GM19455 (cell line): Measurements from ENCODE around the gene TAF4.
"Not testable (repeated sequence)": the region's sequence is repeated elsewhere in the genome, so short reads cannot be mapped to it uniquely, and the experiment has no call there.

Experiments used
- ATAC-seq: cut with Tn5 transposase; IDR thresholded peaks from one replicate; pipeline ENCODE4 v1.9.1; 2021; ENCODE audit not compliant: unreplicated experiment

Gene TAF4

GRCh38 chr20:62079166-62079565 is 13.5 kb upstream of the TAF4 start:
- ATAC-seq = no peak

DNA sequence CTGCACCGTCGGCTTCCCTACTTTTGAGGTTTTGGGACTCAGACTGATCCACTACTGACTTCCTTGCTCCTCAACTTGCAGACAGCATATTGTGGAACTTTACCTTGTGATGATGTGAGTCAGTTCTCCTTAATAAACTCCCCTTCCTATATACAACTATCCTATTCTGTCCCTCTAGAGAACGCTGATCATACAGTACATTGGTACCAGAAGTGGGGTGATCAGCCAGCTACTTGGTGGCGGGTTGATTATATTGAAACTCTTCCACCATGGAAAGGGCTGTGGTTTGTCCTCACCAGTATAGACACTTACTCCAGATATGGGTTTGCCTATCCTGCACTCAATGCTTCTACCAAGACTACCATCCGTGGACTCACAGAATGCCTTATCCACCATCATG is 7.6 kb upstream of the TAF4 start:
- no peak for ATAC-seq

- not testable (repeated sequence) for ATAC-seq
These were observed 6.2 kb upstream of the TAF4 start for GRCh38 chr20:62071669-62072430.

GRCh38 chr20:62069741-62070216 is 4.1 kb upstream of the TAF4 start:
- ATAC-seq = no peak

DNA sequence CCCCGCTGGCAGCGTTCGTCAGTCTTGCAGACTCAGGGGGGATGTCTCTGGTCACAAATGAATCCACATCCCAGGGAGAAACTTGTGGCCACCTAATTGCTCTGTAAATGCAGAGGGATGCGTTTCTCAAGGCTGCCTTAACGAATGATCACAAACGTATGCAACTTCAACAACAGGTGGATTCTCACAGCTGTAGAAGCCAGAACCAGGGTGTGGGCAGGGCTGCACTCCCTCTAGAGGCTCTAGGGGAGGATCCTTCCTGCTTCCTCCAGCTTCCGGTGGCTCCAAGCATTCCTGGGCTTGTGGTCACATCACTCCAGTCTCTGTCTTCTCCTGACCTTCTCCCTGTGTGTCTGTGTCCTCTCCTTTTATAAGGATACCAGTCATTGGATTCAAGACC is 3.3 kb upstream of the TAF4 start:
- no peak for ATAC-seq

DNA sequence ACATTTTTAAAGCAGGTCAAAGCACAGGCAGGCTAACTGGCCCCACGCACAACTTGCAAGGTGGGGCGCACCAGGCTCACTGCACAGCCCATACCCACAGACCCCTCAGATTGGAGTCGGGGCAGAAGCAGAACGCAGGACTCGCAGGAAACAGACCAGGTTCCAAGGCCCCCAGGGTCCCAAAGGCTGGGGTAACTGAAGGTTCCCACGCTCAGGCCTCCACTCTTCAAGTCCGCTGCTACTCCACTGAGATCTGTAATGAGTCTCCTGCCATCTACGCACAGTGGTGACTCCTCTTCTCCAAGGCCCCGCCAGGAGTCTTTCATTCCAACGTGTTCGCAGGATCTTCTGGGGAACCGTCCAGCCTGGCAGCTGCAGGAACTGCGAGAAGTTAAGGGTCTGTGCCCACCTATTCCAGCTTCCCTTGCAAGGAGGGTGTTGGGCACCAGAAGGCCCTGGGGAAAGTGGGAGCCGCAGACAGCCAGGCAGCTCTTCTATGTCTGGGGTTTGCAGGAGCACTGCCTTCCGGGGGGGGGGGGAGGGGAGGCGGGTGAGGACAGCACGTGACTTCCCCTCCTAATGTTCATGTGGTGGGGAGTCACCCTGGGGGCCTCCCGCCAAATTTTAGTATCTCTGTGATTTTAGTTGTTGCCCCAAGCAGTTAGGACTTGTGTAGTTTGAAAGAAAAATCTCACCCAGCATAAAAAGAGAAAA is 2.0 kb upstream of the TAF4 start:
- ATAC-seq = no peak

GRCh38 chr20:62066983-62067433 is 1.3 kb upstream of the TAF4 start:
- no peak for ATAC-seq

DNA sequence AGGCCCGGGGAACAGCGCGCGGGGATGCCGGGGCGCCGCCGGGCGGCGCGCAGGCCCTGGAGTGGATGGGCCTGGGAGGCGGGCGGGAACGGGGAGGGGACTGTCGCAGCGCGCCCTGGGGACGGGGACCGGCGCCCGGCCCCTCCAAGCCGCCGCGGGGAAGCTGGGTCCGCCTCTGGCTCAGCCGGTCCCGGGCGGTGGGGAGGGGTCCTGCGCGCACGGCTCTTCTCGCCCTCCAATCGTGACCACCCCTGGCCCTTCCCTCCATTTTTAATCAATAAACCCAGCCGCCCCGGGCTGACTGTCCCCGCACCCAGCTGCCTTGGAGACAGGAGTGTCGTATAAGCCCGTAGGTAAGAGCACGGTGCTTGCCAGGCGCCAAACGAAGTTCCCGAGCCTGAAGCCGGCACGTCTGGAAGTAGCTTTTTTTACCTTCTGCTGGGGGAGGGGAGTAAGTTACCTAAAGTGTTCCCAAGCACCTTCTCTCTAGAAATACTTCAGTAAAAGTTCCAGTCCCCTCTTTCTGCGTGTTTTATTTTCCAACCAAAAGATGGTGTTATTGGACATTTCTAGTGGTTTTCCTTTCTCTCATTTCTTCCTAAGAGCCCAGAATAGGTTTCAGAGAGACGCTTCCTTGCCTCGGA is 780 bp upstream of the TAF4 start:
- peak; percentile 35 for ATAC-seq

DNA sequence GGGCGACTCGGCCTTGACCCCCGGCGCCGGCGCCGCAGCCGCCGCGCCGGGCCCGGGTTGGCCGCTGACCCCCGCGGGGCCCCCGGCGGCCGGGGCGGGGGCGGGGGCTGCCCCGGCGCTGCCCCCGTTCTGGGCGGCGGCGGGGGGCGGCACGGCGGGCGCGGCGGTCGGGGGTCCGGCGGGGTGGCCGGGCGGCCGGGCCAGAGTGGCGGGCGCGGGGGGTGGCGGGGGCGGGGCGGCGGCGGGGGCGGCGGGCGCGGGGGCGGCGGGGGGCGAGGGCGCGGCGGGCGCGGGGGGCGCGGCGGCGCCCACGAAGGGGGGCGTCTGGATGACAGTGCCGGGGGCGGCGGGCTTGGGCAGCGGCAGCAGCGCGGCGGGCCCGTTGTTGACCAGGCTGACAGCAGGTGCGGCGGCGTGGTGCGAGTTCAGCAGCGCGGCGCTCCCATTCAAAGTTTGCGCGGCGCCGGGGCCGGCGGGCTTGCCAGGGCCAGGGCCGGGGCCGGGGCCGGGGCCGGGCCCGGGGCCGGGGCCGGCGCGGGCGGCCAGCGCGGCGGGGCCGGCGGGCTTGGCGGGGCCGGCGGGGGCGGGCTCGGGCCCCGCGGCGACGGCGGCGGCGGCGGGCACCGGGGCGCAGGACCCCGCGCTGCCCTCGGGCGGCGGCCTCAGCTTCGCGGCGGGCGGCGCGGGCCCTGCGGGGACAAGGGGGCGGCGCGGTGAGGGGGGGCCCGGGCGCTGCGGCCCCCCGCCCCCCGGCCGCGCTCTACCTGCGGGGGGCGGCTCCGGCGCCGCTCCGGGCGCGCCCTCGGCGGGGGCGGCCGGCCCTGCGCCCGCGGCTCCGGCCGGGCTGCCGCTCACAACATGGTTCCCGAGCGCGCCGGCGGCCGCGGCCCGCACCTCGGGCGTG is 659 bp downstream of the TAF4 start:
- no peak for ATAC-seq

GRCh38 chr20:62063981-62064769 is 1.5 kb downstream of the TAF4 start:
- no peak for ATAC-seq

DNA sequence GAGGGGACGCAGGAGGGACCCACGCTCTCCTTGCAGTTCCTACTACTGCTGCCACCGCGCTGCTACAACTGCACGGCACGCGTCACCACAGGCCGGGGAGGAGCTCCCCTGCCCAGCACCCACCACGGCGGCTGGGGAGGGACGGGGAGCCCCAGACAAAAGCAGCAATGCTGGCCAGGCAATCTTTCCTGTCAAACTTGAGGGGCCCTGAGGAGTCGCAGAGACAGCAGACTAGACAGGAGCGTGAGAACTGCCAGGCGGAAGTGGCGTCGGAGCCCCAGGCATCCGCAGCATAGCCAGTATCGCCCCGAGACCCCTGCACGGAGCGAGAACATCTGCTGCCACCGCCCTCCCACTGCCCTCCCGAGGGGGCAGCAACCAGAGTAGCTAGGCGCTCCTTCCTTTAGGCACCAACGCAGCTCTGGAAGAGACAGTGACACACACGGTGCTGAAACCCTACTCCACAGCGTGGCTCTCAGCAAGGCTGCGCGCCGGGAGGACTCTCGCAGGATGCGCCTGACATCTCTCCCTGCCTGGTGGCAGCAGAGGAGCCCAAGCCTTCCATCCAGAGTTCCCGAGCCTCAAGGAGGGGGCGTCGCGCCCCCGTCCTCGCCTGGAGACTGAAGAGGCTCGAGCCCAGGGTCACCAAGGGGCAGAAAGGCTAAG is 2.2 kb downstream of the TAF4 start:
- no peak for ATAC-seq

DNA sequence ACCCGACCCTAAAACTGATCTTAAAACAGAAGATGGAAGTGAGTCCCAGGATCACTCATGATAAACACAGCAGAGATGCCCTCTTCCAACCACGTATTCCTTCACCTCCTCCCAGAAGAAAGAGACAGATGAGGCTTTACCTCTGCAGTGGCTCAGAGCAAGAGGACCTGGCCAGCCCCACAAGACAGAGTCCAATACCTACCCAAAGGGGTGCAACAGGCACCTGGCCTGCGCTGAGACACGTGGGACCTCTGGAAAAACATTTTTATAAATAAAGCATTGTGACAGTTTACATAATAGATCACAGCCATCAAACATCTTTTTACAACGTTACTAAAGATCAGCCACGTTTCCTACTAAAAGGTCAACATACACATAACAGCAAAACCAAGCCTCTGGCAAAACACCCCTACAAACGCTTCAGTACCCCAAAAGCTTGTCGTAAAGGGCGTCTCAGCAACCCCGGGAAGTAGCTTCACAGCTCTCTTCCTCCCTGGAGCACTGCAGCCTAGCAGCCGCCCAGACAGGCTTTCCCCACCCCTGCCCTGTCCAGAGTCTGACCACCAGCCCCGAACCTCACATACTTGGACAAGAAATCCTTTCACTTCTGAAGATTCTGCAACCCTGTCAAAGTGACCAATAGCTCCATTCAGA is 2.9 kb downstream of the TAF4 start:
- no peak for ATAC-seq

DNA sequence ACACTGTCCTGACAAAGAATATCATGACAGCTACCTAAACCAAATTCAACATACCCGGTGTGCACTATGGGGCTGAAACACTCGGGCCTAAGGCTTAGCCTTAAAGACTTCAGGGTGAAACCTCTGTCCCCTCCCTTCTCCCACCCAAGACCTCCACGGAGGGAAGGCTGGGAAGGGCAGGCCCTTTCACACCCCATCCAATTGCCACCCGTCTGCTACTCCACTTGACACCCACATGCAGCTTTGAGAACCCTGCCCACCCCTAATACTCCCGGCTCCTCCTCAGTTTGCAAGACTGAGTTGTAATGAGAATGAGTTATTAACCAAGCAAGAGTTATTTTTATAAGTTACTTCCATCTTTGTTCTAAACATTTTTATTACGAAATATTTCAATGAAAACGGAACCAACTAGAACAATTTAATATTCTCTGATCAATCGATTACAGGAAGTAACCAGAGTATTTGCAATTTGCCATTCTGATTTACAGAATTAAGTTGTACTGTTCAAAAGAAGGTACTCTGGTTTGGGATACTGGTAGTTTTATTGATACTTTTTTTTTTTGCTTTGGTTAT is 3.7 kb downstream of the TAF4 start:
- no peak for ATAC-seq

DNA sequence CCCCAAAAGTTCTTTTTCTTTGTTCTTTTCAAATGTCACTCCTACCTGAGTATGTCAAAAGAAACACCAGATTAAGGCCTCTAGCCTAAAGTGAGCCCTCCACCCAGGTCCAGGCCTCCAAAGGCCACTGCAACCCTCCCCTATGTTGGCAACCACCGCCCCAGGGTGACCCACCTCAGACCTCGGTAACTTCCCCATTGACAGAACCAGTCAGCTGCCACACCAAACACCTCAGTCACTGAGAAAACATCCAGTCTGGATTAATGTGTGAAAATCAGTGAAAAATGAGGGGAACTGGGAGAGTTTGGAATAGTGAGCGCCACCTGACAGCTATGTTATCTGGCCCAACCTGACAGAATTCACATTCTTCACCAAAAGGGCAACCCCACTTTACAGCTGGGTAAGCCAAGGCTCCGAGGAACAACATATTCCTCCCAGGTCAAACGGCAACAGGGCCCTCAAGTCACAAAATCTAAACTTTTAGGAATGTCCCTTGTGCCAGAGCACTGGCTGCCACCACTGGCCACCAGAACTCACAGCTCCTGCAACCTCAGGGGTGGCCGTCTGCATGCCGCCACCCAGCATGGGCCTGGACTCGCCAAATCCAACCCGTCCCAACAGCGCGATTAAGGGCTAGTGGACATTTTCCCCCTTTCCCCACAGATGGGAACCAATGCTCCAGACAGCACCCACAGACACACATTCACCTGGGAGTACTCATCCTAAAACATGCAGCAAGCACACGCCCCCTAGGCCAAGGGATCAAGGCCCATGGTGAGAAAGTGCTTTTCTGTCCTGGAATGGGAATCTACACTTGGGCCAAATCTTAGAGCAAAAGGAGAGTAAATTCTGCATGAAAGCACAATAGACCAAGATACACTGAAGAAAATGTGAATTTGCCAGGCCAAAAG is 4.8 kb downstream of the TAF4 start:
- no peak for ATAC-seq

- ATAC-seq = no peak
These were observed 5.6 kb downstream of the TAF4 start for GRCh38 chr20:62059920-62060630.

- no peak for ATAC-seq
These were observed 6.3 kb downstream of the TAF4 start for GRCh38 chr20:62059401-62059800.

- no peak for ATAC-seq
These were observed 6.7 kb downstream of the TAF4 start for GRCh38 chr20:62058941-62059340.
